Activated CD4-positive, alpha-beta T cell treated with anti-CD3 and anti-CD28 coated beads, Interleukin-2, amount 50 U/mL, for 24 hours (primary cell): ENCODE results near the gene SORCS2.
"Not testable (repeated sequence)": the region's sequence is repeated elsewhere in the genome, so short reads cannot be mapped to it uniquely, and the experiment has no call there.

Experiments
- DNase-seq, 2 donors: peaks; one replicate each; pipeline ENCODE4 v3.0.0-alpha.2; 2020; ENCODE audit warnings: low read depth in 1 of 2, low spot score in 1 of 2

SORCS2 gene

GRCh38 chr4:7199129-7199725, 6.9 kb downstream of the SORCS2 start:
- no peak for DNase-seq

DNA sequence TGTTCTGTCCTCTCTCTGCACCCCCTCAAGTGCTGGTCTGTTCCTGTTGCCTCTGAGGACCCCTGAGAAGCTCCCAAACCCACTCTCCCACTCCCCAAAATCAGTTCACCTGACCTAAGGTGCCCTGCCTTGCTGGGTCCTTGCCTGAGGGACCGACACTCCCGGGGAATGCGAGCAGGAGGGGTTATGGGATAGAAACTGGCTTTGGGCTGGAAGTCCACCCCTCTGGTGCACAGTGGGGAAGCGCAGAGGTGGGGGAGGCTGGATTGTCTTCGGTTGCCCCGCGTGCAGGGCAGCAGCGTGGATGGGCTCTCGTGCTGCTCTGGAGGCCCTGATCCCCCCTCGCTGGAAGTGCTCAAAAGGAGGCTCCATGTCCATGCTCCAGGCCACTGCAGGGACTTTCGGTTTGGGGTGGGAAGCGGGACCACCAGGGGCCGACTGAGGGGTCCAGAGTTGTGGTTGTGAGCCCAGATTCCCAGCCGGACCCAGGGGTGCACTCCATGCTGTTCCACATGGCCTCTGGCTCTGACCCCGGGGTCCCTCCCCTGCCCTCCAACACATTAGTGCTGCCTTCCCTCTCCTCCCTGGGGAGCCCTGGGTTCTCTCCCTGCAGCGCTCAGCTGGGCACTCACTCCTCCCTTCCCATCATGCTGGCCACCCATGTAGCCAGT, 7.6 kb downstream of the SORCS2 start:
- DNase-seq, result no peak

GRCh38 chr4:7200801-7201200, 8.5 kb downstream of the SORCS2 start:
- no peak for DNase-seq

GRCh38 chr4:7201420-7202305, 9.3 kb downstream of the SORCS2 start:
- no peak for DNase-seq

DNA sequence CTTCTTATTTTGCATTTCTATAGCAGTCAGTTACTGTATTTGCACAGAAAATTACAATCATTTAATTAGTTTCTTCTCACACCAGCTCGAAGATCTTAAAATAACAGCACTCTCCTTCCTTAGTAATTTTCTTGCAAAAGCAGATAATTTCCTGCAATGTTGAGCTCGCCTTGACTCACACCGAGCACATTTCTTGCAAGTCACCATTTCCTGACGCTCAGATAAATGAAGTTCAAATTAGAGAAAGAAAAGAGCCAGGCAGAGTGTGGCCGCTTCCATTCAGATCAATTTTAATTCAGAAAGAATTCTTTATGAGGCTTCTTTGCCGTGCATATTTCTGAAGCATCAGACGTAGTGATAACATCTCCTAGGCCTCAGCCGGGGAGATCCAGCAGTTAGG, 10.1 kb downstream of the SORCS2 start:
- no peak for DNase-seq

DNA sequence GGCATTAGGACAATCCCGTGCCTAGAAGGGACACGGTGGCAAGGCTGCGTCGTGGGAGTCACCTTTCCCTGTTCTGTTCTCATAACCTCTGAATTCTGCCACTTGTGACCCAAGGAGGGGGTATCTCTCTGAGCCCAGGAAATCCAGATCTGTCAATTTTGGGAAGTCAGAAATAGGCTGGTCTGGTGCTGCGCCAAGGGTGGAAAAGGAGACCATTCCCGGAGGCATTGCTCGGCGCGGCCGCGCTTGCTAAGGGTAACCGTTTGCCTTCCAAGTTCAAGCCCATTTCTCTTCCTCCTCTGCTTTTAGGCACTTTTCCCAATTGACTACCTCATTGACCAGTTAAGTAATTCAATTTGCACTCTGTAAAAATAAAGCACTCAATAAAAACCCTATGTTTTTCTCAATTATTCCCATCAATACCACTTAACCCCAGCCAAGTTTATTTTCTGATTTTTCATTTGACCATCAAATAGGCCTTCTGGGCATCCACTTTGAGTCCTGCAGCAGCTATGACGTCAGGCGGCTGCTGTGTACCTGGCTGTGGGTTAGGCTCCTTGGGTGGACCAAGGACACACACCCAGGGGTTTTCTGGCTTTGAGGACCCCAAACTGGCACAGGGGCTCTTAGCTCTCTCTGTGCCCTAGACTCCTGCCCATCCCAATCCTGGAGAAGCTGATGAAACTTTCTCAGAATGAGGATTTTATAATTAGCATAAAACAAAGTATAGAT, 12.5 kb downstream of the SORCS2 start:
- DNase-seq, result no peak

DNA sequence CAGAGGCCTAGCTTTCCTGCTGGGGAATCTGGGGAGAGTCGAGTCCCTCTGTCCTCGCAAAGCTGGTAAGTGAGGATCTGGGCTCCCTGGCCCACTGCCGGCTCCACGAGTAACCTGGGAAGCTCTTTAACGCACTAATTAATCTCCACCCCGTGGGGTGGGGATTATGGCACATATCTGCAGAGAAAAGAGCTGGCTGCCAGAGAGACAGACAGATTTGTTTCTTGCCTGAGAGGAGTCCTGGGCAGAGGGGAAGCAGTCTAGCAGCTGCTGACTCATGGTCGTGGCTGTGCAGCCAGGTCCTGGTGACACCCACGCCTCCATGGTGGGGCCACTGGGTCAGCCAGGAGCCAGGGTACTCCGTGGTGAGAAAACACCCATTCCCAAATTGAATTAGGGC, 14.0 kb downstream of the SORCS2 start:
- DNase-seq, result no peak

DNA sequence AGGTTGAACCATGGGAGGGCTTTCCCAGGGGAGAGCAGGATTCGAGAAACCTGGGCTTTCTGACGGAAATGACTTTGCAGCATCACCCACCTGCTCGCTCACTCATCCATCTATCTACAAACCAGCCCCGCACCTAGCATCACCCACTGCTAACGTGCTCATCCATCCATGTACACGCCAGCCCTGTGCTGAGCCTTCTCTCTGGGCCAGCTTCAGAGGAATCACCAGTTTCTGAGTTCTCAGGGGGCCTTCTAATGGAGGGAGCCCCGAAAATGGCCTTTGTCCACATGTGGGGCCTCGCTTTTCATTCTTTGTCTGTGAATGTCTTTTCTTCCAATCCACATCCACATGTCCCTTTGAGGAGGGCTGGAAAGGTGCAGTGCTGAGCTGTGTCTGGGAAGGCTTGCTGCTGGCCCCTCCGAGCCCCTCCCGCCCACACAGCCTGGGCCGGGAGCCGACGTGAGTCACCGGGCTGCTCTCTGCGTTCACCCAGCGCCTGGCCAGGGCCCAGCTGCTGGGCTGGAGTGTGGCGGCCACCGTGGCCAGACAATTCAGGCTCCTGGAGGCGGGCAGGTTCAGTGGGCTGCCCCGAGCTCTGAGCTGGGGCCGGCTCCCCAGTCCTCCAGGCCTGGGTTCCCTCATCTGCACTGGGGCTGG, 14.7 kb downstream of the SORCS2 start:
- no peak for DNase-seq

DNA sequence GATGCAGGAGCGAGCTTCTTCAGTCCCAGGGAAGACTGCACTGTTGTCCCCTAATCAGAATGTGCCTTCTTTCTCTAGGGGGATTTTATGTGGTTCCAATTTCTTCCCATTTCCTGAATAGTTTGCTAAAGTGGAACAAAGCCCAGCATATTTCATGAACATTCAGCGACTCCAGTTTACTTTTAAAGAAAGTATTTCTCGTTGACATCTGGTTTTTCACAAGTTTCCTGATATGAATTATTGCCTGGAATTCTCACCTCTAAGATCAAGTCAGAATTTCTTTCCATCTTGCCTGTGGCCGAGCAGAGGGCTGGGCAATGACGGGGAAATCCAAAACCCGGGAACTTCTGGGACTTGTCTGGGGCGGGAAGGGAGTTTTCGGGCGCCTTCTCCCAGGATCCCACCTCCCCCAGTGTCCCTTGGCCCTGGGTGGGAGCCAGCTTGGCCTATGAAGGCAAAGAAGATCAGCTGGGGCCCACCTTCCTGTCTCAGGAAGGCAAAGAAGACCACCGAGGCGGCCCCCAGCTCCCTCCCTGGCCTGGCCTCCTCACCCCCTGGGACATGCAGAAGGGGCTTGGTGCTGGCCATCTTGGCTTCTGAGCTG, 15.4 kb downstream of the SORCS2 start:
- no peak for DNase-seq

GRCh38 chr4:7208509-7209451, 16.4 kb downstream of the SORCS2 start:
- no peak for DNase-seq

DNA sequence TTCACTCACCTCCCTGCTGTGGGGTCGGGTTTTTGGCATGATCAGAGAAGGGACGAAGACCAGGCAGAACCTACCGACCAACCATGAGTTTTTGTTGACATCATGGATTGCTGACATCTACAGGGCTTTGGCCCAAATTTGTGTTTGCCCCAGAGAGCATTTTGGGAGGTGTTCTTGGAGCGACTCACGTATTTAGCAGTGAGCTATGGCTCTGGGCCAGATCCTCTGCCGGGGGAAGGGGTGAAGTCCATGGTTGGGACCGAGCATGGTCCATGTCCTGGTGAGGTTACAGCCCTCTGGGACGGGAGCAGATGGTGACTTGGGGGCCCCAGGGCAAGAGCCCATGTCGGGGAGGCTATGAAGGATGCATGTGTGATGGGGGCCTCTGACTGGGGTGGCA, 17.4 kb downstream of the SORCS2 start:
- DNase-seq, result no peak

GRCh38 chr4:7210824-7211223, 18.5 kb downstream of the SORCS2 start:
- DNase-seq, result no peak

DNA sequence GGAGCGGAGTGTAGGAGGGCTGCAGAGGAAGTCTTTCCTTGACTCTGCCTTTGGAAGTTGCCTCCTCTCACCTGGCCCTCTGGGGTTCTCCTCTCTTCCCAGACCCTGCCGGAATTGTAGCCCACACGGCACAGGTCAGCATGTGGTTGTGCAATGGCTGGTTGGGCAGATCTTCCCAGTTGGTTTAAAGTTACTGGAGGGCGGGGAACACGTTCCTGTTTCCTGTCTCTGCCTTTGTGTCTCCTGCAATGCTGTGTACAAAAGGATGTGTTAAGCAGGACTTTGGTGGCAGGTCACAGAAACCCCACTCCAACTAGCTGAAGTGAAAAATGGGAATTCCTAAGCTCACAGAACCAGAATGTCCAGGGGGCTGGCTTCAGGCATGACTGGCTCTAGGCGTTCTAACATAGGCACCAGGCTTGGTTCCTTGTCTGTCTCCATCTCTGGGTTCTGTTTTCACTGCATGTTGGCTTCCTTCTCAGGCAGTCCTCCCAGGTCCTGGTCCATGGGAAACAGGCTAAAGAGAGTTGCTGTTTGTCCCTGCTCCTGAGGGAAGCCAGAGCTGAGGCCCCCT, 19.9 kb downstream of the SORCS2 start:
- no peak for DNase-seq

GRCh38 chr4:7212921-7213320, 20.6 kb downstream of the SORCS2 start:
- no peak for DNase-seq

GRCh38 chr4:7213807-7214206, 21.5 kb downstream of the SORCS2 start:
- no peak for DNase-seq

- no peak for DNase-seq
Observed at GRCh38 chr4:7214359-7214758, 22.0 kb downstream of the SORCS2 start.

DNA sequence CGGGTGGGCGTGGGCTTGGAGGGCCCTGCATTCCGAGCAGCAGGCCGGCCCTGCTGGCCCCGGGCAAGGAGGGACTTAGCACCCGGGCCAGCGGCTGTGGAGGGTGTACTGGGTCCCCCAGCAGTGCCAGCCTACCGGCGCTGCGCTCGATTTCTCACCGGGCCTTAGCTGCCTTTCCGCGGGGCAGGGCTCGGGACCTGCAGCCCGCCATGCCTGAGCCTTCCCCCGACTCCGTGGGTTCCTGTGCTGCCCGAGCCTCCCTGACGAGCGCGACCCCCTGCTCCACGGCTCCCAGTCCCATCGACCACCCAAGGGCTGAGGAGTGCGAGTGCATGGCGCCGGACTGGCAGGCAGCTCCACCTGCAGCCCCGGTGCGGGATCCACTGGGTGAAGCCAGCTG, 22.8 kb downstream of the SORCS2 start:
- DNase-seq, result not testable (repeated sequence)

DNA sequence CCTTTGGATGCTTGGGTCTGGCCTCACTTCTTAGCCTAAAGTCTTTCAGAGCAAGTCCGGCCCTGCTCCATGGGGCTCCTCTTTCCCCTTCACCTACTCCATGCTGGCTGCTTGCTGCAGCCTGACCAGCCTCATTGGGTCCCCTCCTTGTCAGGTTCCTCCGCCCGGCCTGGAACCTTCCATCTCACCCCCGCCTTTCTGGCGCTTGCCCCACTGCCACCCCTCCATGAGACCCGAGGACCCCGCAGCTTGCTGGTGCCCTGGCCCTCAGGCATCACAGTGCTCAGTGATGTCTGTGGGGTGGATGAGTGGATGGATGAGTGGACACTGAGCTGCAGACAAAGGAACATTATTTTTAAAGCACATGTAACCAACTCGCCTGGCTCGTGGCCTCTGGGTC, 24.7 kb downstream of the SORCS2 start:
- no peak for DNase-seq
